Body of pancreas (tissue), 4 donors: Measurements from ENCODE around the gene GALNT9. TPM values are rescaled to one million over a fixed set of nuclear protein-coding genes. Genes with fewer than 3 reads are reported as not detected.

ENCODE experiments used
- ATAC-seq: fragments of 150-250 bp; one replicate; pipeline ENCODE4 v1.9.1; 2016
- DNase-seq, 4 donors: peaks; one replicate each; pipeline ENCODE4 v3.0.0-alpha.2; 2019
- H3K27ac ChIP-seq, 4 donors: fragments of 200-600 bp; sonication (generic); 1 replicate in 3 of 4; 2 replicates in 1 of 4; pipeline versions ENCODE4 v1.5.1 to v1.6.1; 2016 to 2019; ENCODE audit warnings: mild to moderate bottlenecking in 1 of 4, mixed read lengths in 1 of 4, moderate library complexity in 1 of 4
- H3K27me3 ChIP-seq, 2 donors: fragments of 200-600 bp; sonication (generic); one replicate each; pipeline ENCODE4 v1.6.0; 2016; ENCODE audit warnings: mild to moderate bottlenecking in 1 of 2
- H3K36me3 ChIP-seq, 2 donors: fragments of 200-600 bp; sonication (generic); replicated peaks in 1 of 2; 2 replicates each; pipeline ENCODE4 v1.5.1; 2016; ENCODE audit warnings: low read depth in 2 of 2; ENCODE audit not compliant: insufficient read depth in 1 of 2
- H3K4me1 ChIP-seq: fragments of 200-600 bp; sonication (generic); one replicate; pipeline ENCODE4 v1.6.0; 2016
- H3K4me3 ChIP-seq, 2 donors: fragments of 200-600 bp; sonication (generic); 1 replicate in 1 of 2; 2 replicates in 1 of 2; pipeline ENCODE4 v1.5.1; 2016 to 2019
- H3K9me3 ChIP-seq, 3 donors: fragments of 200-600 bp; sonication (generic); 1 replicate in 2 of 3; 2 replicates in 1 of 3; pipeline ENCODE4 v1.5.1; 2016
- POLR2A ChIP-seq, 3 donors: fragments of 450-650 bp; IDR thresholded peaks; one replicate each; pipeline ENCODE4 v1.6.1; 2016; ENCODE audit warnings: antibody characterized with exemption in 3 of 3, mild to moderate bottlenecking in 2 of 3
- WGBS, 2 donors: methylation state at CpG; one replicate each; pipeline ENCODE4 v1.1.5; 2017; 5-methylcytosine and 5-hydroxymethylcytosine counted together
- intact Hi-C: fragments of 100-400 bp; cut with DNase I; formaldehyde crosslinking; loops from one replicate; pipeline ENCODE4 v1.15.1; 2023
- total RNA-seq, 2 donors: library from RNA; depleted of rRNA; stranded (reverse); fragments of >200 nt; gene quantifications; one replicate each; pipeline ENCODE4 v1.1.0, GENCODE V29; 2016
- TF ChIP-seq, protein P1 (sequence below), 7 experiments: fragments of 450-650 bp in 4 of 7; fragments of 200-600 bp in 3 of 7; sonication (generic) in 3 of 7; IDR thresholded peaks; one replicate each; pipeline ENCODE4 v1.5.1; 2016 to 2019; ENCODE audit warnings: antibody characterized with exemption in 7 of 7

GALNT9 gene
- total RNA-seq, 2 donors from 2014 or later, result not detected

DNA sequence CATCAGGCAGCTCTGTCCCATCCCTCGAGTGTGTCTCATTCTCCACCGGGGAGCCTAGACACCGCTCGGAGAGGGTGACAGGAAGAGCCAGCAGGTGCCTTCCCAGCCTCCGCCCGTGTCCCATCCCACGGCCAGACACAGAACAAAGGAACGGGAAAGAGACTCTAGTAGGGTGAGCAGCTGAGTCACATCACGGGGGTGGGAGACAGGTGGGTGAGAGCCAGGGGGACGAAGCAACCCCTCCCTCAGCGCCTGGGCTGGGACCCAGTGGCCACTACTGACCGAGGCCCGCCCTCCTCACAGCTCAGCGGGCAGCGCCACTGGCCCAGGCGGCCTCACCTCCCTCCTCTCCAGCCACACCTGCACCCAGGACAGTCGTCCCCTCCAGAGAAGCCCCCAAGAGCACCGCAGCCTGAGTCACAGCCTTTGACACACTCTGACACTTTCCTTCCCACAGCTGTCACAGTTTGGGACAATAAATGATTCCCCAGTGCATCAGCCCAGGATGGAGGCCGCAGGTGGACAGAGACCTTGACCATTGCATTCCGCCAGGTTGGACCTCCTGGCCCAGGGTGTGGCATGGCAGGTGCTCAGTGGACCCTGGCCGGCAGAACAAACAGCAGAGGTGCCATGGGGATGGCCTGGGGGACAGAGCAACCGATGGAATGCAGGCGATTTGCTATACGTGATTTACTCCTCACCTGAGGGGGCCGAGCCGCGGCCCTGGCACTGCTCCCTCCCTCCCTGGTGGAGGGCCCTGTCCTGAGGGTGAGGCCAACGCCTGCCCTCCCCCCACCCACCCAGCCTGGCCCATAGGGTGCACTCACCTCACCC is 45.4 kb upstream of the GALNT9 start:
- TF ChIP-seq, protein P1, sequence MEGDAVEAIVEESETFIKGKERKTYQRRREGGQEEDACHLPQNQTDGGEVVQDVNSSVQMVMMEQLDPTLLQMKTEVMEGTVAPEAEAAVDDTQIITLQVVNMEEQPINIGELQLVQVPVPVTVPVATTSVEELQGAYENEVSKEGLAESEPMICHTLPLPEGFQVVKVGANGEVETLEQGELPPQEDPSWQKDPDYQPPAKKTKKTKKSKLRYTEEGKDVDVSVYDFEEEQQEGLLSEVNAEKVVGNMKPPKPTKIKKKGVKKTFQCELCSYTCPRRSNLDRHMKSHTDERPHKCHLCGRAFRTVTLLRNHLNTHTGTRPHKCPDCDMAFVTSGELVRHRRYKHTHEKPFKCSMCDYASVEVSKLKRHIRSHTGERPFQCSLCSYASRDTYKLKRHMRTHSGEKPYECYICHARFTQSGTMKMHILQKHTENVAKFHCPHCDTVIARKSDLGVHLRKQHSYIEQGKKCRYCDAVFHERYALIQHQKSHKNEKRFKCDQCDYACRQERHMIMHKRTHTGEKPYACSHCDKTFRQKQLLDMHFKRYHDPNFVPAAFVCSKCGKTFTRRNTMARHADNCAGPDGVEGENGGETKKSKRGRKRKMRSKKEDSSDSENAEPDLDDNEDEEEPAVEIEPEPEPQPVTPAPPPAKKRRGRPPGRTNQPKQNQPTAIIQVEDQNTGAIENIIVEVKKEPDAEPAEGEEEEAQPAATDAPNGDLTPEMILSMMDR (IDR thresholded peaks at IDR 0.05), result no peak
- no peak for TF ChIP-seq POLR2A (IDR thresholded peaks at IDR 0.05)
- peaks cover 0 to 25% of the 10 kb centered on the region in 2 donors for H3K27me3 ChIP-seq
- intact Hi-C loops, result no loop called here
- H3K4me3 ChIP-seq, result no peak overlapping the region
- 60 to 64% methylated on average over 11 to 27 of the region's 28 CpGs for WGBS, 2 donors
- no peaks in the 10 kb centered on the region for H3K36me3 ChIP-seq
- H3K4me1 ChIP-seq, result no peaks in the 10 kb centered on the region
- no peaks in the 10 kb centered on the region for H3K9me3 ChIP-seq
- DNase-seq (no peak), ATAC-seq (no peak)
- no peak overlapping the region for H3K27ac ChIP-seq

DNA sequence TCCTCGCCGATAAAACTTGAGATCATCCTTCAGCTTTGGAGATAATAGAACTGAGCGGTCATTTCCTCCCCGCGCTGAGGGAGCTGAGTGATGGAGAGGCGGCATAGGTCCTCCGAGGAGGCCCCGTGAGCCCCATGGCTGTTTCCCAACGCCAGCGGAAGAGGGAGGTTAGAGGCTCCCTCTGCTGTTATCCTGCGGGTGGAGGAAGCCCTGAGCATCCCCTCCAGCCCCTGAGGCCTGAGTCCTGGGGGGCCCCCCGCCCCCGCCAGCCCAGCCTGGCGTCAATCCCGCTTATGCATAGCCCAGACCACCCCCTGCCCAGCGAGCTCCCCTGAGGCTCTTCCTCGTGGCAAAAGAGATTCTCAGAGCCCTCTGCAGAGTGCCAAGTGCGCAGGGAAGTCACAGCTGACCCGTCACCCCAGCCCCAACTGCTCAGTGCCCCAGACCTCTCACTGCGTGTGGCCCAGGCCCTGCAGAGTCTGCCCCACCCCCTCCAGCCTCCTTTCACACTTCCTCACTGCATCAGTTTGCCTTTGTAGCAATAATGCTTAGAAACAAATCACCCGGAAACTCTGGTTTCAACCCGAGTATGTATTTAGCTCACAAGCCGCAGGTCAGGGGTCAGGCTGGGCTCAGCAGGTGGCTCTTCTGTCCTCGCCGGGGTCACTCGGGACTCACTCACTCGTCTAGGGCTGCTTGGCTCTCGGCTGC is 44.7 kb upstream of the GALNT9 start:
- TF ChIP-seq, protein P1 (IDR thresholded peaks at IDR 0.05), result no peak
- TF ChIP-seq POLR2A (IDR thresholded peaks at IDR 0.05), result no peak
- intact Hi-C loops, result no loop called here
- Histone ChIP-seq H3K4me3 (no peak overlapping the region), H3K27me3 (peaks cover 0 to 19% of the 10 kb centered on the region in 2 donors), H3K27ac (no peak overlapping the region), H3K9me3 (no peaks in the 10 kb centered on the region), H3K4me1 (no peaks in the 10 kb centered on the region), H3K36me3 (no peaks in the 10 kb centered on the region)
- ATAC-seq (no peak), DNase-seq (no peak)
- 33 to 35% methylated on average over 23 to 27 of the region's 28 CpGs for WGBS, 2 donors

DNA sequence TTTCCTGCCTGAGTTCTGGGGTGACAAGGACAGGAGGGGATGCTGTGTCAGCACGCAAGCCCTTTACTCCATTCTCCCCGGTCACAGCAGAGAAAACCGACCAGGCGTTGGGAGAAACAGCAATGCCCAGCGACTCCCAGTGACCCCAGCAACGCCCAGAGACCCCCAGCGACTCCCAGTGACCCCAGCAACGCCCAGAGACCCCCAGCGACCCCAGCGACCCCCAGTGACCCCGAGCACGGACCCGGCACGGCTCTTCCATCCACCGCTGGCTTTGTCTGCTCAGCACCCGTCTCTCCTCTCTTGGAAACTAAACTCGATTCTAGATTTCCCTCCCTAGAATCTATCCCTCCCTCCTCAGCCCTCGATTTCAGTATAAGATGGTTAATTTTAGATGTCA is 38.5 kb upstream of the GALNT9 start:
- intact Hi-C loops, result no loop called here
- H3K36me3 ChIP-seq, result no peaks in the 10 kb centered on the region
- H3K27ac ChIP-seq, result no peak overlapping the region
- no peak overlapping the region for H3K4me3 ChIP-seq
- peaks cover 0 to 4% of the 10 kb centered on the region in 2 donors for H3K27me3 ChIP-seq
- no peaks in the 10 kb centered on the region for H3K9me3 ChIP-seq
- H3K4me1 ChIP-seq, result no peaks in the 10 kb centered on the region
- 53 to 55% methylated on average over 18 of the region's 18 CpGs for WGBS, 2 donors
- DNase-seq (no peak), ATAC-seq (no peak)
- no peak for TF ChIP-seq POLR2A (IDR thresholded peaks at IDR 0.05)
- TF ChIP-seq, protein P1 (IDR thresholded peaks at IDR 0.05), result no peak

DNA sequence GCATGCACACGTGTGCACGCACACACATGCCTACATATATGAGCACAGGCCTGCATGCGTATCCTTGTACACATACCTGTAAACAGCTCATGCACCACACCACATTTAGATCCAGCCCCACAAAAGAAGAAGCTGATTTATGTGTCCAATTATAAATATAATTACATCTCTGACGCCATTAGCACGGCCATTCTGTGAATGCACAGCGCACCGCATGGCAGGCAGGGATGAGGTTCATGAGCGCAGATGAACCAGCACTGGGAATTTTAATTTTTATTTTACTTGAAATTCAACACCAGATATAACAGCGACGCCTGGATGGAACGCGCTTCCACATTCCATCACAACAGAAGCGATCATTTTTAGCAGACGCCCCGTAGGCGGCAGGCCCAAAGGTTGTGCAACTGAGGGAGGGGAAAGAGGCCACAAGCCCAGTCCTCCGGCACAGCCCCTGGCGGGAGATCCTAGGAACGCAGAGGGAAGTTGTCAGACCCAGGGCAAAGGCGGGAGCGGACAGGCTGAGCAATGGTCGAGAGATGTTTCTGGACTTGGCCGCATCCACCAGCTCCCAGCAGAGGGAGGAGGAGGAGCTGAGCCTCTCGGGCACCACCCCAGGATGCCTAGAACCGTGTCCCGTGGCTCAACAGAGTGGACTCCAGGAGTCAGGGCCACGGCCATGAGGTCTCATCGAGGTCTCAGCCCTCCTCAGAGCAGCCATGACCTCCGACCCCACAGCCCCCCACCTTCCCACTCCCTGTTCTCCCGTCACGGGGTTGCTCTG is 37.9 kb upstream of the GALNT9 start:
- Histone ChIP-seq H3K27ac (no peak overlapping the region), H3K27me3 (peaks cover 0 to 4% of the 10 kb centered on the region in 2 donors), H3K4me1 (no peaks in the 10 kb centered on the region), H3K9me3 (no peaks in the 10 kb centered on the region), H3K4me3 (no peak overlapping the region), H3K36me3 (no peaks in the 10 kb centered on the region)
- no peak for ATAC-seq
- TF ChIP-seq, protein P1 (IDR thresholded peaks at IDR 0.05), result no peak
- TF ChIP-seq POLR2A (IDR thresholded peaks at IDR 0.05), result no peak
- intact Hi-C loops, result no loop called here
- WGBS, 2 donors, result 70 to 80% methylated on average over 26 to 29 of the region's 31 CpGs
- peak in 2 of 4 donors; percentile 10 to 53 for DNase-seq
